SH-SY5Y (cell line): Measurements from ENCODE around the gene INO80.

ENCODE experiments used
- GATA2 ChIP-seq: IDR thresholded peaks from 2 replicates; pipeline ENCODE4 v1.6.1; 2011; ENCODE audit warnings: mild to moderate bottlenecking, low read depth, low read length
- GATA3 ChIP-seq: IDR thresholded peaks from 2 replicates; pipeline ENCODE4 v1.6.1; 2011; ENCODE audit warnings: low read depth, mild to moderate bottlenecking, low read length, moderate library complexity

DNA sequence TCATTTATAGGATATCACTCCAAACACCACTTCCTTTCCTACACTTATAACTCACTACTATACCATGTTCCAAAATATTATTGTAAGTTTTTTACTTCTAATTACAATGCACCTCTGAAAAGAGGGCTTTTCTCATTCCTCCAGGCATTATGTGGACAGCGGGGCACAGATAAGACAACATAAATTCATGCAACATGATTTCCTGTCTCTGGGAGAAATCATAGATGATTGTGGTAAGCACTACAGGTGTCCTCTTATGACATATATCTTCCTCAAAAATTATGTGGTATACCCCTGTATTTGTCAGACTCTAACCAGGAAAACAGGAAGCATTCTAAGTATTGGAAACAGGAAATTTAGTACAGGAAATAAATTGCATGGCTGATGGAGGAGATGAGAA is 45.7 kb upstream of the INO80 start:
- TF ChIP-seq GATA2 (no peak), GATA3 (no peak)
